ENCODE data around the gene TMEM238L. TPM values are rescaled to one million over a fixed set of nuclear protein-coding genes. Genes with fewer than 3 reads are reported as not detected.

Gene TMEM238L
- total RNA-seq, 1 donor from 2014 or later, result not detected

DNA sequence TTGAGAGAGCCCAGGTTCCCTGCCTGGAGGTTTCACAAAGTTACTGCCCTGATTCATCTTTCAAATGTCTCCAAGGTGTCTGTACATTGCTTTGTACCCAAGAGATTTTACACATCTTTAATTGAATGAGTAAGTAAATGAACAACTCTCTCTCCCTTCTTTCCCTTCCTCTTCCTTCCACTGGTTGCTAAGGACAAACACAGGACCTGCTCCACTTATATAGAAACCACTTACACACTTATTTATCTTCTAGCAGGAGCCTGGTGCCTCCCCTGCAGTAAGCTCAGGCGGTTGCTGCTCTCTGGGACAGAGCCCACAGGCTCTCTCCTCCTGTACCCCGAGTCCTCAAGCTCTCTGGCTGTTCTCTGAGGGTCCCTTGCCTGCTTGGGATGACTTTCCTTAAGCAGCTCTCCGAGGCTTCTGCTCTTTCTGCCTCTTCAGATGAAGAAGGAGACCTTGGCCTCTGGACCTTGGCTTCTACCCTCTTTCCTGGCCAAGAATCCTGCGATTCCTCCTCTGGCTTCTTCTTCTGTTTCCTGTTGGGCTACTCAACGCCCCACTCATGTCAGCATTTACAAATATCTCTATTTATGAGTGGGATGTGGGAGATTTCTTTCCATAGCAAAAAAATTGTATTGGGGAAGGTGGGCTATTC lies 24.1 kb upstream of the TMEM238L start:
- TF ChIP-seq CTCF (IDR thresholded peaks at IDR 0.05; ENCODE audit: insufficient read depth, low read length, poor library complexity, severe bottlenecking), result no peak
- DNase-seq (ENCODE audit: low read depth), result no peak

DNA sequence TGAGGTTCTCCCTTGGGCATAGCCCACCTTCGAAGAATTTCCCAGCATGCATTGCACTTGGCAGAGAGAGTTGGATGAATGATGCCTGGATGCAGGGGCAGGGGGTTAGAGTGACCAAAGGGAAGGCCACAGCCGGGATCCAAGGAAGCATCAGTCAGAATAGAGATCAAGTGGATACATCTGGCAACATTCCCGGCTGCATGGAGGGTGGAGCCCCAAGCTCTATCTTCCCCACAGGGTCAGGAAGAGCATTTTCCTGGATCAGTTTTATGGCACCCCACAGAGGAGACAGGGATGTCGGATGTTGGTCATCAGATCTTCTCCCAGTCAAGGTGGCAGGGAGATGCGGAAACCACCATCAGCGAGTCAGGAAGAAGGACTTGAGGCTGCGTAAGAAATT lies 21.0 kb upstream of the TMEM238L start:
- no peak for TF ChIP-seq CTCF (IDR thresholded peaks at IDR 0.05; ENCODE audit: insufficient read depth, low read length, poor library complexity, severe bottlenecking)
- no peak overlapping the region for H3K4me3 ChIP-seq (ENCODE audit: low read depth, low read length)
- DNase-seq (ENCODE audit: low read depth), result no peak
- H3K27me3 ChIP-seq (ENCODE audit: control insufficient read depth, insufficient read depth, low read length), result no peaks in the 10 kb centered on the region
- H3K36me3 ChIP-seq (ENCODE audit: control insufficient read depth, insufficient read depth, low read length), result no peaks in the 10 kb centered on the region

More for the DNA sequence above, 24.1 kb upstream of the TMEM238L start:
- no peak overlapping the region for H3K4me3 ChIP-seq (ENCODE audit: low read depth, low read length)
- H3K36me3 ChIP-seq (ENCODE audit: control insufficient read depth, insufficient read depth, low read length), result no peaks in the 10 kb centered on the region
- H3K27me3 ChIP-seq (ENCODE audit: control insufficient read depth, insufficient read depth, low read length), result no peaks in the 10 kb centered on the region

DNA sequence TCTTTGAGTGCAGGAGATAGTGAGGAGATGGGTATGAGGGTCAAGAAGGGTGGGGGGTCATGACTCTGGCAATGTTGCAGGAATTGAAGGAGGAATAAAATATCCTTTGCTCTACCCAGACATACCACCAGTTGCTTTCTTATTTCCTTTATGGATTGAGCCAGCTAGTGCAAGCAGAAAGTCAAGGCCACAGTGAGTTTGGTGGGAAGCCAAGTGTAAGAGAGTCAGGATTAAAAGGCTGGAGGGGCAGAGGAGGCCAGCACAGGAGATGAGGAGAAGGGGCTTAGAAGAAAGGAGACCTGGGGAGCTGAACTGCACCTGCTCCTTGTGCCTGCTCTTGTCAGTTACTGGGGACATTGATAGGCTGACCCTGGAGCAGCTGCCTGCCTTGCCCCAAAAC lies 17.9 kb upstream of the TMEM238L start:
- Histone ChIP-seq H3K36me3 (ENCODE audit: control insufficient read depth, insufficient read depth, low read length) (no peaks in the 10 kb centered on the region), H3K27me3 (ENCODE audit: control insufficient read depth, insufficient read depth, low read length) (no peaks in the 10 kb centered on the region), H3K4me3 (ENCODE audit: low read depth, low read length) (no peak overlapping the region)
- TF ChIP-seq CTCF (IDR thresholded peaks at IDR 0.05; ENCODE audit: insufficient read depth, low read length, poor library complexity, severe bottlenecking), result no peak
- no peak for DNase-seq (ENCODE audit: low read depth)

- no peak for TF ChIP-seq CTCF (IDR thresholded peaks at IDR 0.05; ENCODE audit: insufficient read depth, low read length, poor library complexity, severe bottlenecking)
- H3K27me3 ChIP-seq (ENCODE audit: control insufficient read depth, insufficient read depth, low read length), result no peaks in the 10 kb centered on the region
- no peaks in the 10 kb centered on the region for H3K36me3 ChIP-seq (ENCODE audit: control insufficient read depth, insufficient read depth, low read length)
- H3K4me3 ChIP-seq (ENCODE audit: low read depth, low read length), result no peak overlapping the region
- DNase-seq (ENCODE audit: low read depth), result no peak
Observed at GRCh38 chr17:10821054-10821453, 17.2 kb upstream of the TMEM238L start.

- no peak for TF ChIP-seq CTCF (IDR thresholded peaks at IDR 0.05; ENCODE audit: insufficient read depth, low read length, poor library complexity, severe bottlenecking)
- H3K27me3 ChIP-seq (ENCODE audit: control insufficient read depth, insufficient read depth, low read length), result no peaks in the 10 kb centered on the region
- no peak for DNase-seq (ENCODE audit: low read depth)
- no peaks in the 10 kb centered on the region for H3K36me3 ChIP-seq (ENCODE audit: control insufficient read depth, insufficient read depth, low read length)
- no peak overlapping the region for H3K4me3 ChIP-seq (ENCODE audit: low read depth, low read length)
Observed at GRCh38 chr17:10815319-10815718, 11.4 kb upstream of the TMEM238L start.

DNA sequence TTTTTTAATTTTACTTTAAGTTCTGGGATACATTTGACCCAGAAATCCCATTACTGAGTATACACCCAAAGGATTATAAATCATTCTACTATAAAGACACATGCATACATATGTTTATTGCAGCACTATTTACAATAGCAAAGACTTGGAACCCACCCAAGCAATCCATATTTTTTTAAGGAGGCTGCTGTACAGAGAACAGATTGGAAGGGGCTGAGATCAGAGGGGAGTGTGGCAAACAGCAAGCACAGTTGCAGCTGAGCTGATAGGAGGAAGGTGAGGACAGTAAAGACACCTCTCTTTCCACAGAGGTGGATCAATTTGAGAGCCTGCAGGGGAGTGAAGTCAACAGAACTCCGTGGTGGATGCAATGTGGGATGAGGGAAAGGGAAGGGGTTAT lies 10.2 kb upstream of the TMEM238L start:
- no peaks in the 10 kb centered on the region for H3K36me3 ChIP-seq (ENCODE audit: control insufficient read depth, insufficient read depth, low read length)
- no peaks in the 10 kb centered on the region for H3K27me3 ChIP-seq (ENCODE audit: control insufficient read depth, insufficient read depth, low read length)
- H3K4me3 ChIP-seq (ENCODE audit: low read depth, low read length), result no peak overlapping the region
- DNase-seq (ENCODE audit: low read depth), result no peak
- no peak for TF ChIP-seq CTCF (IDR thresholded peaks at IDR 0.05; ENCODE audit: insufficient read depth, low read length, poor library complexity, severe bottlenecking)

Measured in kidney epithelial cell (primary cell).